ENCODE results near the gene XYLT1.

The XYLT1 gene

DNA sequence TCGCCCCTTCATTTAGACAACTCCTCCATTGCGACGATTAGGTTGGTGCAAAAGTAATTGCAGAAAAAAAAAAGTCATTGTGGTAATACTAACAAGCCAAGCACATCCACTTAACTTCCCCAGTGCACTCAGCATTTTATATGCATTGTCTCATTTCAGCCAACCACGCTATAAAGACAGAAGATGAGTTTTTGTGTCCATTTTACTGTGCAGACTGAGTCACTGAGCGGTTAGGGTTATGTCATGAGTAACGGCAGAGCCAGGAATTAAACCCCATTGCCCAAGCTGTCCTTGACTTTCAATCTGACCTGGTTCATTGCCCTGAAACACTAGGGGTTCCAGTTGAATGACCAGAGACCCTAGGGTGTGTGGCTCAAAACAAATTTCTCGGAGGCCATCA is 218.7 kb downstream of the XYLT1 start:
- ATAC-seq: no peak
- no peak for TF ChIP-seq GLIS3 (CRISPR knock-in tag; IDR thresholded peaks at IDR 0.05)
- TF ChIP-seq, protein P1, sequence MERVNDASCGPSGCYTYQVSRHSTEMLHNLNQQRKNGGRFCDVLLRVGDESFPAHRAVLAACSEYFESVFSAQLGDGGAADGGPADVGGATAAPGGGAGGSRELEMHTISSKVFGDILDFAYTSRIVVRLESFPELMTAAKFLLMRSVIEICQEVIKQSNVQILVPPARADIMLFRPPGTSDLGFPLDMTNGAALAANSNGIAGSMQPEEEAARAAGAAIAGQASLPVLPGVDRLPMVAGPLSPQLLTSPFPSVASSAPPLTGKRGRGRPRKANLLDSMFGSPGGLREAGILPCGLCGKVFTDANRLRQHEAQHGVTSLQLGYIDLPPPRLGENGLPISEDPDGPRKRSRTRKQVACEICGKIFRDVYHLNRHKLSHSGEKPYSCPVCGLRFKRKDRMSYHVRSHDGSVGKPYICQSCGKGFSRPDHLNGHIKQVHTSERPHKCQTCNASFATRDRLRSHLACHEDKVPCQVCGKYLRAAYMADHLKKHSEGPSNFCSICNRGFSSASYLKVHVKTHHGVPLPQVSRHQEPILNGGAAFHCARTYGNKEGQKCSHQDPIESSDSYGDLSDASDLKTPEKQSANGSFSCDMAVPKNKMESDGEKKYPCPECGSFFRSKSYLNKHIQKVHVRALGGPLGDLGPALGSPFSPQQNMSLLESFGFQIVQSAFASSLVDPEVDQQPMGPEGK (CRISPR knock-in tag; IDR thresholded peaks at IDR 0.05; ENCODE audit: borderline replicate concordance): no peak
- TF ChIP-seq ZNF8 (CRISPR knock-in tag; IDR thresholded peaks at IDR 0.05): no peak
- TF ChIP-seq SNAI2 (CRISPR knock-in tag; IDR thresholded peaks at IDR 0.05): no peak
- no peak for TF ChIP-seq ZNF70 (CRISPR knock-in tag; IDR thresholded peaks at IDR 0.05)
- no peak for TF ChIP-seq TOX (CRISPR knock-in tag; IDR thresholded peaks at IDR 0.05; ENCODE audit: borderline replicate concordance)
- no peak for TF ChIP-seq ZC3H10 (CRISPR knock-in tag; IDR thresholded peaks at IDR 0.05)
- TF ChIP-seq ESRRG (CRISPR knock-in tag; IDR thresholded peaks at IDR 0.05): no peak
- TF ChIP-seq ISL1 (CRISPR knock-in tag; IDR thresholded peaks at IDR 0.05): no peak
- TF ChIP-seq RARB (CRISPR knock-in tag; IDR thresholded peaks at IDR 0.05): no peak
- TF ChIP-seq ZFP3 (CRISPR knock-in tag; IDR thresholded peaks at IDR 0.05): no peak
- TF ChIP-seq ARNTL (CRISPR knock-in tag; IDR thresholded peaks at IDR 0.05; ENCODE audit: borderline replicate concordance, low read depth): no peak
- TF ChIP-seq, protein P2, sequence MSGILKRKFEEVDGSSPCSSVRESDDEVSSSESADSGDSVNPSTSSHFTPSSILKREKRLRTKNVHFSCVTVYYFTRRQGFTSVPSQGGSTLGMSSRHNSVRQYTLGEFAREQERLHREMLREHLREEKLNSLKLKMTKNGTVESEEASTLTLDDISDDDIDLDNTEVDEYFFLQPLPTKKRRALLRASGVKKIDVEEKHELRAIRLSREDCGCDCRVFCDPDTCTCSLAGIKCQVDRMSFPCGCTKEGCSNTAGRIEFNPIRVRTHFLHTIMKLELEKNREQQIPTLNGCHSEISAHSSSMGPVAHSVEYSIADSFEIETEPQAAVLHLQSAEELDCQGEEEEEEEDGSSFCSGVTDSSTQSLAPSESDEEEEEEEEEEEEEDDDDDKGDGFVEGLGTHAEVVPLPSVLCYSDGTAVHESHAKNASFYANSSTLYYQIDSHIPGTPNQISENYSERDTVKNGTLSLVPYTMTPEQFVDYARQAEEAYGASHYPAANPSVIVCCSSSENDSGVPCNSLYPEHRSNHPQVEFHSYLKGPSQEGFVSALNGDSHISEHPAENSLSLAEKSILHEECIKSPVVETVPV (CRISPR knock-in tag; IDR thresholded peaks at IDR 0.05): no peak

DNA sequence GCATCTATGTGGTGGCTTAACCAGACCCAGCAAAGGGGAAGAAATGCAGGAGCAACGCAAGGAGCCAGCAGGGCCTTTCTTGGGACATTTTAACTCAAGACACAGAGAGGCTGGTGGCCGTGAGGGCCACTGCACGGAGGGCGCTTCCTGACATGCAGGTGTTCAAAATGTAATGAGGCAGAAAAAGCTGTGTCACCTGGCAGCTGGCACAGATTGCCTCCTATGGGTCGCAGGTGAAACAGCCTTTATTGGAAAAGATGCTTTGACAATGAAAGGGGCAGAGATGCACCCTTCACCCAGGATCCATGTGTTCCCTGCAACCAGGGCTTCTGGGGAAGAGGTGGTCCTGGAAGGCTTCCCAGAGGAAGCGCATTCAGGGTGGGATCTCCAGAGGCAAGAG is 219.3 kb downstream of the XYLT1 start:
- ATAC-seq: no peak
- no peak for TF ChIP-seq PPARA (CRISPR knock-in tag; IDR thresholded peaks at IDR 0.05; ENCODE audit: borderline replicate concordance)
- no peak for TF ChIP-seq ZNF8 (CRISPR knock-in tag; IDR thresholded peaks at IDR 0.05)
- TF ChIP-seq ZNF70 (CRISPR knock-in tag; IDR thresholded peaks at IDR 0.05): no peak
- TF ChIP-seq SNAI2 (CRISPR knock-in tag; IDR thresholded peaks at IDR 0.05): no peak
- no peak for TF ChIP-seq ZC3H10 (CRISPR knock-in tag; IDR thresholded peaks at IDR 0.05)
- no peak for TF ChIP-seq RARB (CRISPR knock-in tag; IDR thresholded peaks at IDR 0.05)
- no peak for TF ChIP-seq GLIS3 (CRISPR knock-in tag; IDR thresholded peaks at IDR 0.05)

DNA sequence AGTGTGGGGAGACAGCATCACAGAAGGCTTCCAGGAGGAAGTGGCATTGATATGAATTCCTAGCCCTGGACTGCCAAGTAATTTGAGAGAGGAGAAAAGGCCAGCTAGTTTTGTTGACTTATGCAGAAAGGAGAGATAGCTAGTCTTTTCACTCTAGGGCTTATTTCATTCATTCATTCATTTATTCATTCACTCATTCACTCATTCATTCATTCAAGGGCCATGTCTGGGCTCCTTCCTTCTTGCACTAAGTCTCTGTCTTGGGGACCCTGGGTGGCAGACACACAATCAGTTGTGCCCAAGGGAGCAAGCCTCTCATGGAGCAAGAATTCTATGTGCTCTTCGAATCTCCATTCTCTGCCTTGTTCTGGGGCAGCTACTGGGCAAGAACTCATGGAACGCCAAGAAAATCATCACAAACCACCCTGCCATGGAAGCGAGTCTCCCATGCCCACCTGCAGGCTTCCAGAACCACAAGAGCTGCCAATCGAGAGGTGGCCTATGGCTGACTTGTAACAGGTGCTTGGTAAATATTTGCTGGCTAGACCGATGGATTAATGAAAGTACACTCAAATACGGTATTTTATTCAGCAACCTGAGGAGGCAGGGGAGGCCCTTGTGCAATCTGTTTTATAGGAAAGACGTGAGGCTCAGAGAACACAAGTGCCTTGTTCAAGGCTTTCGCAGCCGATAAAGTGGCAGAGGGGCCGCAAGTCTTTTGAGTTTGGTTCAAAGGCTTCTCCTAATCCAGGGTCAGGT is 223.6 kb downstream of the XYLT1 start:
- TF ChIP-seq ISL1 (CRISPR knock-in tag; IDR thresholded peaks at IDR 0.05) (no peak), ZC3H10 (CRISPR knock-in tag; IDR thresholded peaks at IDR 0.05) (no peak), OSR1 (CRISPR knock-in tag; IDR thresholded peaks at IDR 0.05) (no peak), ZNF565 (CRISPR knock-in tag; conservative IDR thresholded peaks at IDR 0.05; ENCODE audit: low read depth) (no peak)
- TF ChIP-seq, protein P3, sequence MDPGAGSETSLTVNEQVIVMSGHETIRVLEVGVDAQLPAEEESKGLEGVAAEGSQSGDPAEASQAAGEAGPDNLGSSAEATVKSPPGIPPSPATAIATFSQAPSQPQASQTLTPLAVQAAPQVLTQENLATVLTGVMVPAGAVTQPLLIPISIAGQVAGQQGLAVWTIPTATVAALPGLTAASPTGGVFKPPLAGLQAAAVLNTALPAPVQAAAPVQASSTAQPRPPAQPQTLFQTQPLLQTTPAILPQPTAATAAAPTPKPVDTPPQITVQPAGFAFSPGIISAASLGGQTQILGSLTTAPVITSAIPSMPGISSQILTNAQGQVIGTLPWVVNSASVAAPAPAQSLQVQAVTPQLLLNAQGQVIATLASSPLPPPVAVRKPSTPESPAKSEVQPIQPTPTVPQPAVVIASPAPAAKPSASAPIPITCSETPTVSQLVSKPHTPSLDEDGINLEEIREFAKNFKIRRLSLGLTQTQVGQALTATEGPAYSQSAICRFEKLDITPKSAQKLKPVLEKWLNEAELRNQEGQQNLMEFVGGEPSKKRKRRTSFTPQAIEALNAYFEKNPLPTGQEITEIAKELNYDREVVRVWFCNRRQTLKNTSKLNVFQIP (CRISPR knock-in tag; IDR thresholded peaks at IDR 0.05; ENCODE audit: borderline replicate concordance, low read depth): no peak
- ATAC-seq: no peak

DNA sequence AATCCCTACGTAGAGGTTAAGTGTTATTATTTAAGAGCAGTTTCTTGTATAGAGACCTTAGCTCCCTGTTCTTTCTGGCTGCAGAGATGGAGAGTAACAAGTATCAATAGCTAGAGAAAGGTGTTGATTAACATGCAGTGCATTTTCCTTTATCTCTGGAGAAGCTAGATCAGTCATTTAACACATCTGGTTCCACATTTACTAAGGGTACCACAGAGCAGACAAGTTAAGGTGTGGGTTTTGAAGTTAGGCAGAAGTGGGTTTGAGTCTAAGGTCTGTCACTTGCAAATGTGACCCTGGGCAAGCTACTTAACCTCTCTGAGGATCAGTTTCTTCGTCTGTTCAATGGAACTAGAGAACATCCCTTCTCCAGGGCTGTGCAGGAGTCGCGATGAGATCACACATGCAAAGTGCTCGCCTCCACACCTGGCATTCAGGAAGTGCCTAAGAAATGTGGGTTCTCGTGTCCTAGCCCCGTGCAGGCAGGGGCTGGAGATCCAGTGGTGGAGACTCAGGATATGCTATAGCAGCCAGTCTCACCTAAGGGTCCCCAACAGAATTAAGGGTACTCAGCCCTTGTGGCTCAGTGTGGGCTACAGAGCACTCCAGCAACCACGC is 224.4 kb downstream of the XYLT1 start:
- TF ChIP-seq ZC3H10 (CRISPR knock-in tag; IDR thresholded peaks at IDR 0.05) (no peak), PPARA (CRISPR knock-in tag; IDR thresholded peaks at IDR 0.05; ENCODE audit: borderline replicate concordance) (no peak), ISL1 (CRISPR knock-in tag; IDR thresholded peaks at IDR 0.05) (no peak), ZNF70 (CRISPR knock-in tag; IDR thresholded peaks at IDR 0.05) (no peak), GLIS3 (CRISPR knock-in tag; IDR thresholded peaks at IDR 0.05) (no peak)
- TF ChIP-seq, protein P2 (CRISPR knock-in tag; IDR thresholded peaks at IDR 0.05): no peak

DNA sequence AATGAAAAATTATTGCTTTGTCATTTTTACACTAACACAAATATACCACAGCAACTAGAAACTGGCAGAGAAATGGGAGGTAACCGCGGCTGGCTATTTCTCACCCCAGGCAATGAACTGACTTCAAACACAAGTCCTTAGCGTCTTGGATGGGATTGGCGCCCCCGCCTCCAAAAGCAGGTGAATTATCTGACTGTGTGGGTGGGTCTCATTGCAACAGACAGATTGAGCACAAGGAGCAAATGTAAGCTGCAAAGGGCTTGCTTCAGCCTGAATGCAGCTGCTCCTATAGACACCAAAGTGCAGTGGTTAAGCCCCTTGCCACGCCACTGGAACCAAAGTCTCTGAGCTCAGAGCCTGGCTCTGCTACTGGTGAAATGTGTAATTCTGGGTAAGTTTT is 225.0 kb downstream of the XYLT1 start:
- ATAC-seq: no peak
- TF ChIP-seq OSR1 (CRISPR knock-in tag; IDR thresholded peaks at IDR 0.05) (no peak), RARB (CRISPR knock-in tag; IDR thresholded peaks at IDR 0.05) (no peak), TCF4 (CRISPR knock-in tag; IDR thresholded peaks at IDR 0.05; ENCODE audit: borderline replicate concordance) (no peak), ZFP3 (CRISPR knock-in tag; IDR thresholded peaks at IDR 0.05) (no peak), ZFP30 (CRISPR knock-in tag; IDR thresholded peaks at IDR 0.05) (no peak), GLIS3 (CRISPR knock-in tag; IDR thresholded peaks at IDR 0.05) (no peak), ARNTL (CRISPR knock-in tag; IDR thresholded peaks at IDR 0.05; ENCODE audit: borderline replicate concordance, low read depth) (no peak), CSDC2 (CRISPR knock-in tag; IDR thresholded peaks at IDR 0.05) (no peak), ZNF8 (CRISPR knock-in tag; IDR thresholded peaks at IDR 0.05) (no peak), ESRRG (CRISPR knock-in tag; IDR thresholded peaks at IDR 0.05) (no peak), PPARA (CRISPR knock-in tag; IDR thresholded peaks at IDR 0.05; ENCODE audit: borderline replicate concordance) (no peak)
- TF ChIP-seq, protein P4, sequence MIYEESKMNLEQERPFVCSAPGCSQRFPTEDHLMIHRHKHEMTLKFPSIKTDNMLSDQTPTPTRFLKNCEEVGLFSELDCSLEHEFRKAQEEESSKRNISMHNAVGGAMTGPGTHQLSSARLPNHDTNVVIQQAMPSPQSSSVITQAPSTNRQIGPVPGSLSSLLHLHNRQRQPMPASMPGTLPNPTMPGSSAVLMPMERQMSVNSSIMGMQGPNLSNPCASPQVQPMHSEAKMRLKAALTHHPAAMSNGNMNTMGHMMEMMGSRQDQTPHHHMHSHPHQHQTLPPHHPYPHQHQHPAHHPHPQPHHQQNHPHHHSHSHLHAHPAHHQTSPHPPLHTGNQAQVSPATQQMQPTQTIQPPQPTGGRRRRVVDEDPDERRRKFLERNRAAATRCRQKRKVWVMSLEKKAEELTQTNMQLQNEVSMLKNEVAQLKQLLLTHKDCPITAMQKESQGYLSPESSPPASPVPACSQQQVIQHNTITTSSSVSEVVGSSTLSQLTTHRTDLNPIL (CRISPR knock-in tag; IDR thresholded peaks at IDR 0.05; ENCODE audit: low read depth): no peak

More for the DNA sequence above, 224.4 kb downstream of the XYLT1 start:
- ATAC-seq: no peak
